Measurements from ENCODE around the gene TRAPPC2B. TPM values are rescaled to one million over a fixed set of nuclear protein-coding genes. Genes with fewer than 3 reads are reported as not detected.
A peak's percentile ranks its signal among the peaks of the same experiment; 100 is the strongest.

The TRAPPC2B gene
- polyA plus RNA-seq, 3 donors = 7.4 to 13.9 (median 11.5) TPM

- Mint-ChIP-seq H3K27ac (peak overlapping the region in 1 of 7 donors; percentile 64), H3K4me3 (no peak overlapping the region), H3K27me3 (ENCODE audit: low read depth in 3 of 3) (no peaks in the 10 kb centered on the region), H3K4me1 (peaks cover 20% of the 10 kb centered on the region), H3K36me3 (peaks cover 62 to 70% of the 10 kb centered on the region in 2 donors), H3K9me3 (peaks cover 41 to 78% (median 53%) of the 10 kb centered on the region in 7 donors)
- Histone ChIP-seq H3K27ac (ENCODE audit: low read depth in 1 of 2, low read length in 2 of 2) (no peak overlapping the region), H3K79me2 (ENCODE audit: insufficient read depth, low read length) (peaks cover 22% of the 10 kb centered on the region), H3K27me3 (ENCODE audit: control insufficient read depth in 2 of 2, insufficient read depth in 2 of 2, low read length in 2 of 2) (no peaks in the 10 kb centered on the region), H3K4me1 (ENCODE audit: control insufficient read depth in 1 of 2, insufficient read depth in 2 of 2, low read length in 2 of 2) (peaks cover 12 to 16% of the 10 kb centered on the region in 2 donors), H3K9me3 (replicated peaks in 1 of 2; ENCODE audit: control insufficient read depth in 1 of 2, insufficient read depth in 1 of 2, low read length in 2 of 2) (peaks cover 43 to 52% of the 10 kb centered on the region in 2 donors), H2AFZ (ENCODE audit: insufficient read depth, low read depth, low read length, poor library complexity, severe bottlenecking) (no peak overlapping the region), H4K20me1 (ENCODE audit: insufficient read depth, low read length) (no peaks in the 10 kb centered on the region), H3K4me2 (replicated peaks; ENCODE audit: extremely low read depth, low read length, poor library complexity, severe bottlenecking) (no peak overlapping the region), H3K9ac (ENCODE audit: insufficient read depth, low read length, poor library complexity, severe bottlenecking) (no peak overlapping the region), H3K4me3 (replicated peaks in 1 of 3; ENCODE audit: low read depth in 2 of 3, low read length in 3 of 3) (no peak overlapping the region), H3K36me3 (replicated peaks in 1 of 2; ENCODE audit: control insufficient read depth in 1 of 2, insufficient read depth in 2 of 2, low read length in 2 of 2) (peaks cover 55 to 69% of the 10 kb centered on the region in 2 donors)
- no peak for DNase-seq
- no peak for TF ChIP-seq CTCF (IDR thresholded peaks at IDR 0.05)
- intact Hi-C loops (cut with micrococcal nuclease) = no loop called here
Measured at GRCh38 chr19:57324992-57325391, 38.4 kb upstream of the TRAPPC2B start.

DNA sequence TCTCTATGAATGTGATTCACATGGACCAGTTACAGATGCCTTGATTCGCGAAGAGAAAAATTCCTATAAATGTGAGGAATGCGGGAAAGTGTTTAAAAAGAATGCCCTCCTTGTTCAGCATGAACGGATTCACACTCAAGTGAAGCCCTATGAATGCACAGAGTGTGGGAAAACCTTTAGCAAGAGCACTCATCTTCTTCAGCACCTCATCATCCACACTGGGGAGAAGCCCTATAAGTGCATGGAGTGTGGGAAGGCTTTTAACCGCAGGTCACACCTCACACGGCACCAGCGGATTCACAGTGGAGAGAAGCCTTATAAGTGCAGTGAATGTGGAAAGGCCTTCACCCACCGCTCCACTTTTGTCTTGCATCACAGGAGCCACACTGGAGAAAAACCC, 35.4 kb upstream of the TRAPPC2B start:
- Histone ChIP-seq H4K20me1 (ENCODE audit: insufficient read depth, low read length) (no peaks in the 10 kb centered on the region), H3K27ac (ENCODE audit: low read depth in 1 of 2, low read length in 2 of 2) (no peak overlapping the region), H3K9me3 (replicated peaks in 1 of 2; ENCODE audit: control insufficient read depth in 1 of 2, insufficient read depth in 1 of 2, low read length in 2 of 2) (peaks cover 47 to 63% of the 10 kb centered on the region in 2 donors), H3K4me3 (replicated peaks in 1 of 3; ENCODE audit: low read depth in 2 of 3, low read length in 3 of 3) (peak overlapping the region in 1 of 3 experiments; percentile 21), H3K4me2 (replicated peaks; ENCODE audit: extremely low read depth, low read length, poor library complexity, severe bottlenecking) (no peak overlapping the region), H3K79me2 (ENCODE audit: insufficient read depth, low read length) (no peaks in the 10 kb centered on the region), H3K27me3 (ENCODE audit: control insufficient read depth in 2 of 2, insufficient read depth in 2 of 2, low read length in 2 of 2) (no peaks in the 10 kb centered on the region), H2AFZ (ENCODE audit: insufficient read depth, low read depth, low read length, poor library complexity, severe bottlenecking) (no peak overlapping the region), H3K4me1 (ENCODE audit: control insufficient read depth in 1 of 2, insufficient read depth in 2 of 2, low read length in 2 of 2) (no peaks in the 10 kb centered on the region), H3K9ac (ENCODE audit: insufficient read depth, low read length, poor library complexity, severe bottlenecking) (no peak overlapping the region), H3K36me3 (replicated peaks in 1 of 2; ENCODE audit: control insufficient read depth in 1 of 2, insufficient read depth in 2 of 2, low read length in 2 of 2) (peaks cover 55 to 74% of the 10 kb centered on the region in 2 donors)
- Mint-ChIP-seq H3K4me3 (no peak overlapping the region), H3K9me3 (peaks cover 41 to 86% (median 62%) of the 10 kb centered on the region in 7 donors), H3K27ac (no peak overlapping the region), H3K4me1 (no peaks in the 10 kb centered on the region), H3K36me3 (peaks cover 62 to 69% of the 10 kb centered on the region in 2 donors), H3K27me3 (ENCODE audit: low read depth in 3 of 3) (peaks cover 0 to 2% (median 0%) of the 10 kb centered on the region in 3 donors)
- TF ChIP-seq CTCF (IDR thresholded peaks at IDR 0.05) = no peak
- no peak for DNase-seq
- 95% methylated on average over 7 of the region's 8 CpGs for WGBS (ENCODE audit: insufficient coverage)
- intact Hi-C loops (cut with micrococcal nuclease) = no loop called here

Measured in CD14-positive monocyte (primary cell).